CD4-positive, alpha-beta T cell treated with Interleukin-17A for 4 hours (primary cell): ENCODE data around the gene ITGA3.
"Not testable (repeated sequence)": the region's sequence is repeated elsewhere in the genome, so short reads cannot be mapped to it uniquely, and the experiment has no call there.

Source experiments
- DNase-seq: peaks from one replicate; pipeline ENCODE4 v3.0.0-alpha.2; 2020; ENCODE audit warnings: mixed read lengths

ITGA3 gene

GRCh38 chr17:50035945-50036344 lies 20.0 kb upstream of the ITGA3 start:
- DNase-seq = no peak

GRCh38 chr17:50036455-50037261 lies 19.3 kb upstream of the ITGA3 start:
- DNase-seq = no peak

GRCh38 chr17:50037321-50038107 lies 18.4 kb upstream of the ITGA3 start:
- no peak for DNase-seq

- no peak for DNase-seq
Observed at GRCh38 chr17:50039058-50039457, 16.9 kb upstream of the ITGA3 start.

- not testable (repeated sequence) for DNase-seq
Observed at GRCh38 chr17:50040496-50040895, 15.4 kb upstream of the ITGA3 start.

- no peak for DNase-seq
Observed at GRCh38 chr17:50042211-50042610, 13.7 kb upstream of the ITGA3 start.

GRCh38 chr17:50043290-50044148 lies 12.4 kb upstream of the ITGA3 start:
- DNase-seq = no peak

GRCh38 chr17:50044483-50044882 lies 11.4 kb upstream of the ITGA3 start:
- no peak for DNase-seq

GRCh38 chr17:50045154-50045553 lies 10.8 kb upstream of the ITGA3 start:
- no peak for DNase-seq

- DNase-seq = no peak
Observed at GRCh38 chr17:50046179-50046578, 9.7 kb upstream of the ITGA3 start.

GRCh38 chr17:50046667-50047066 lies 9.2 kb upstream of the ITGA3 start:
- no peak for DNase-seq

- DNase-seq = no peak
Observed at GRCh38 chr17:50047083-50047482, 8.8 kb upstream of the ITGA3 start.

- no peak for DNase-seq
Observed at GRCh38 chr17:50047488-50048126, 8.3 kb upstream of the ITGA3 start.

- DNase-seq = no peak
Observed at GRCh38 chr17:50048146-50048720, 7.7 kb upstream of the ITGA3 start.

- DNase-seq = no peak
Observed at GRCh38 chr17:50048988-50049387, 6.9 kb upstream of the ITGA3 start.

GRCh38 chr17:50049636-50050035 lies 6.3 kb upstream of the ITGA3 start:
- DNase-seq = no peak

- DNase-seq = no peak
Observed at GRCh38 chr17:50050431-50051032, 5.4 kb upstream of the ITGA3 start.

- peak; percentile 70 for DNase-seq
Observed at GRCh38 chr17:50051082-50051576, 4.8 kb upstream of the ITGA3 start.

GRCh38 chr17:50051606-50052005 lies 4.3 kb upstream of the ITGA3 start:
- DNase-seq = no peak

- DNase-seq = no peak
Observed at GRCh38 chr17:50052241-50052796, 3.6 kb upstream of the ITGA3 start.
